Activated CD8-positive, alpha-beta T cell treated with anti-CD3 and anti-CD28 coated beads for 36 hours (primary cell): ENCODE data around the gene IRF1. TPM values are rescaled to one million over a fixed set of nuclear protein-coding genes. Genes with fewer than 3 reads are reported as not detected.

ENCODE experiments used
- ATAC-seq: fragments of 200-7000 bp; cut with Tn5 transposase; one replicate; pipeline ENCODE4 v1.10.0; 2021; ENCODE audit warnings: mild to moderate bottlenecking, moderate library complexity
- CTCF ChIA-PET: fragments of 350-600 bp; sonication (Branson Sonifier 250); formaldehyde crosslinking; loops from one replicate; lab custom pipeline; 2021; ENCODE audit warnings: antibody characterized with exemption; lab: Charles Lee
- POLR2A ChIA-PET: fragments of 350-600 bp; sonication (Branson Sonifier 250); formaldehyde crosslinking; loops from one replicate; lab custom pipeline; 2021; ENCODE audit warnings: antibody characterized with exemption; lab: Charles Lee
- DNase-seq: peaks from one replicate; pipeline ENCODE4 v3.0.0-alpha.2; 2020
- H3K27ac Mint-ChIP-seq: one replicate; pipeline ENCODE4 v1.8.0; 2021; ENCODE audit warnings: mild to moderate bottlenecking, mixed read lengths
- H3K27me3 Mint-ChIP-seq: one replicate; pipeline ENCODE4 v1.8.0; 2021; ENCODE audit warnings: mixed read lengths
- H3K36me3 Mint-ChIP-seq: one replicate; pipeline ENCODE4 v1.8.0; 2021; ENCODE audit warnings: low read depth, mixed read lengths
- H3K4me1 Mint-ChIP-seq: one replicate; pipeline ENCODE4 v1.8.0; 2021; ENCODE audit warnings: low read depth, mixed read lengths
- H3K4me3 Mint-ChIP-seq: one replicate; pipeline ENCODE4 v1.8.0; 2021; ENCODE audit warnings: mild to moderate bottlenecking, moderate library complexity, mixed read lengths
- H3K9me3 Mint-ChIP-seq: one replicate; pipeline ENCODE4 v1.8.0; 2021; ENCODE audit warnings: mixed read lengths
- CTCF ChIP-seq: fragments of 200-600 bp; IDR thresholded peaks from one replicate; pipeline ENCODE4 v1.8.0; 2022; ENCODE audit warnings: antibody characterized with exemption, mild to moderate bottlenecking
- intact Hi-C: fragments of 100-400 bp; cut with micrococcal nuclease; formaldehyde crosslinking; loops from one replicate; pipeline ENCODE4 v1.10.0; 2022
- total RNA-seq, 2 experiments: library from RNA; stranded (reverse); gene quantifications; one replicate each; pipeline ENCODE4 v1.2.3, GENCODE V29; 2021

Gene IRF1
- total RNA-seq: 100 to 1,000 TPM; 121 to 128 TPM

- no peaks in the 10 kb centered on the region for H3K9me3 Mint-ChIP-seq
- intact Hi-C loops: loop anchor here (5.0 to 10.0 kb wide), 3 partner anchors 33 to 386 kb away; no protein-coding TSS in a partner anchor
- DNase-seq (peak; percentile 97), ATAC-seq (peak; percentile 68)
- H3K4me1 Mint-ChIP-seq: peaks cover 62% of the 10 kb centered on the region
- POLR2A ChIA-PET: interaction anchor here (0.6 to 36.6 kb wide), 20 partner anchors 0 to 388 kb away, joined by 3 to 1641 read pairs (median 15); partner anchors contain the start of genes IRF1, RAD50, SLC22A4 and SLC22A5
- CTCF ChIA-PET: interaction anchor here (0.7 to 4.8 kb wide), 10 partner anchors 10 to 105 kb away, joined by 3 to 36 read pairs (median 4); no protein-coding TSS in a partner anchor
- peaks cover 43% of the 10 kb centered on the region for H3K36me3 Mint-ChIP-seq
- H3K27ac Mint-ChIP-seq: peak within 1 kb of the TSS; percentile 99
- peak within 1 kb of the TSS; percentile 96 for H3K4me3 Mint-ChIP-seq
- no peaks in the 10 kb centered on the region for H3K27me3 Mint-ChIP-seq
- TF ChIP-seq CTCF: no peak
These were observed at the start of gene IRF1 for GRCh38 chr5:132490484-132491367. Gene IRF1 (minus strand): TSS chr5:132490773. CDS start chr5:132489478, 1,295 bp downstream.

- ATAC-seq (no peak), DNase-seq (no peak)
- H3K36me3 Mint-ChIP-seq: no peaks in the 10 kb centered on the region
- CTCF ChIA-PET: interaction anchor here (1.1 to 5.6 kb wide), 2 partner anchors 14 to 280 kb away, joined by 3 to 47 read pairs; no protein-coding TSS in a partner anchor
- POLR2A ChIA-PET: no interaction called here
- H3K9me3 Mint-ChIP-seq: no peaks in the 10 kb centered on the region
- H3K27ac Mint-ChIP-seq: no peak overlapping the region
- H3K27me3 Mint-ChIP-seq: peaks cover 16% of the 10 kb centered on the region
- no peak for TF ChIP-seq CTCF
- intact Hi-C loops: no loop called here
- no peak overlapping the region for H3K4me3 Mint-ChIP-seq
- peaks cover 9% of the 10 kb centered on the region for H3K4me1 Mint-ChIP-seq
These were observed 49.6 kb upstream of the IRF1 start for GRCh38 chr5:132540149-132540548.

- Mint-ChIP-seq H3K36me3 (no peaks in the 10 kb centered on the region), H3K9me3 (no peaks in the 10 kb centered on the region), H3K27ac (no peak overlapping the region), H3K4me3 (no peak overlapping the region), H3K4me1 (peaks cover 9% of the 10 kb centered on the region), H3K27me3 (peaks cover 20% of the 10 kb centered on the region)
- CTCF ChIA-PET: interaction anchor here (1.1 to 5.6 kb wide), 2 partner anchors 13 to 281 kb away, joined by 3 to 47 read pairs; no protein-coding TSS in a partner anchor
- no peak for ATAC-seq
- TF ChIP-seq CTCF: no peak
- no peak for DNase-seq
- intact Hi-C loops: no loop called here
- POLR2A ChIA-PET: no interaction called here
These were observed 49.1 kb upstream of the IRF1 start for GRCh38 chr5:132539716-132540115.

GRCh38 chr5:132530946-132531345 is 40.4 kb upstream of the IRF1 start:
- H3K4me1 Mint-ChIP-seq: peaks cover 28% of the 10 kb centered on the region
- ChIA-PET CTCF (interaction anchor here (1.1 to 2.0 kb wide), 3 partner anchors 14 to 298 kb away, joined by 3 to 4 read pairs (median 4); no protein-coding TSS in a partner anchor), POLR2A (no interaction called here)
- H3K27ac Mint-ChIP-seq: no peak overlapping the region
- DNase-seq (no peak), ATAC-seq (no peak)
- no peaks in the 10 kb centered on the region for H3K9me3 Mint-ChIP-seq
- peaks cover 14% of the 10 kb centered on the region for H3K27me3 Mint-ChIP-seq
- intact Hi-C loops: no loop called here
- H3K36me3 Mint-ChIP-seq: no peaks in the 10 kb centered on the region
- no peak overlapping the region for H3K4me3 Mint-ChIP-seq
- TF ChIP-seq CTCF: no peak
